Femur (tissue), 1 donor: ENCODE measurements around the gene HMOX1.
A peak's percentile ranks its signal among the peaks of the same experiment; 100 is the strongest.

Experiments used
- DNase-seq: peaks from one replicate; pipeline ENCODE4 v3.0.0-alpha.2; 2017

The HMOX1 gene, protein sequence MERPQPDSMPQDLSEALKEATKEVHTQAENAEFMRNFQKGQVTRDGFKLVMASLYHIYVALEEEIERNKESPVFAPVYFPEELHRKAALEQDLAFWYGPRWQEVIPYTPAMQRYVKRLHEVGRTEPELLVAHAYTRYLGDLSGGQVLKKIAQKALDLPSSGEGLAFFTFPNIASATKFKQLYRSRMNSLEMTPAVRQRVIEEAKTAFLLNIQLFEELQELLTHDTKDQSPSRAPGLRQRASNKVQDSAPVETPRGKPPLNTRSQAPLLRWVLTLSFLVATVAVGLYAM

GRCh38 chr22:35380537-35381423 is at the start of gene HMOX1:
Gene HMOX1, plus strand, starts transcription at chr22:35381096. Its CDS starts 78 bp downstream, at chr22:35381174.
- DNase-seq: peak; percentile 92

GRCh38 chr22:35332278-35332677 is 48.6 kb upstream of the HMOX1 start:
- DNase-seq: no peak

GRCh38 chr22:35333220-35333619 is 47.7 kb upstream of the HMOX1 start:
- DNase-seq: no peak

DNA sequence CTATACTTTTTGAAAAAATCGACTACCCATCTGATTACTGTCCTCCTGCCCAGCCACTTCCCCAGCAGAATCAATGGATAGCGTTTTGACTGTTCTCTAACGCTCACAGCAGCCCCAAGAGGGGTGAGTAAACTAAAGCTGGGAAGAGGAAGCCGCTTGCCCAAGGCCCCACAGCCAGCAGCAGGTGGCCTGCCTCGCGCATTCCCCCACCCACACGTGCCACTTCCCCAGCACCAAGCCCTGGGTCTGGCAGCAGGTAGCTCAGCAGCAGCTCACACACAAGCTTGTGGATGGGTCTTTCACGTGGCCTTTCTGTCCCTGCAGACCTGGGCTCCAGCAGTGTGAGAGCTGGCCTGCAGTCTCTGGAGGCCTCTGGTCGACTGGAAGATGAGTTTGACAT is 46.9 kb upstream of the HMOX1 start:
- no peak for DNase-seq

GRCh38 chr22:35335468-35335867 is 45.4 kb upstream of the HMOX1 start:
- DNase-seq: no peak

DNA sequence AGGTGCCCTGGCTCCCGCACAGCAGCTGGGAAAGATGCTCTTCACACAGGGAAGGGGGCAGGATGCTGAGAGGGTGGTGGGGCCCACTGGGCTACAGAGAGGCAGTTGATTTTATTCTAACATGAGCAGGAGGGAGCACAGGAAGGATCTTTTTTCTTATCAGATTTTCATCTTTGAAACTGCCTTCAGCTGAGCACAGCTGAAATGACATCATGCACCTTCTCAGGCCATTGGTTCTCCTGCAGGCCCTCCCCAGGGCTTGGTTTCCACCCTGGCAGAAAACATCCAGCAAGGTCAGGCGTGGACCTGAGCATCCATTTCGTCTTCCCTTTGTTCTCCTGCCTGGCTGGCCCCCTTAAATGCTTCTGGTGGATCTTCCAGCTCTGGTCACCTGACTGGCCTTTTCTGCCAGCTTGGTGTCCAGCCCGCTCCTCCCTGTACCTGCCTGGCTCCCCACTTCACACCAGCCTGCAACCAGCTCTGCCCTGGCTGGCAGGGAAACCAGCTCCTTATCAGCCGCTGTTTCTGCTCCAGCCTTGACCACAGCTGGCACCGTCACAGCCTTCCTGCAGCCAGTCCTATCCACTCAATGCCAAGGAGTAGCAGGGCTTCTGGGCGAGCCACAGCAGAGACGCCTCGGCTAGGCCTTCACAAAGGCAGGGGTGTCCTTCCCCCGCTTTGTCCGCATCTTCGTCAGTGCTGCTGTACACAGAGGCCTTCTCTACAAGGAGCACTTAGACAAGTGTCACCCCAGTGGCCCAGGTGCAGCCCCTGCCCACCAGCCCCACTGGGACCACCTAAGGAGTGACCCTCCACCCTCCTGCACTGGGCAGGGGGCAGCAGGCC is 44.7 kb upstream of the HMOX1 start:
- DNase-seq: no peak

- no peak for DNase-seq
Observed at GRCh38 chr22:35337932-35338331, 43.0 kb upstream of the HMOX1 start.

DNA sequence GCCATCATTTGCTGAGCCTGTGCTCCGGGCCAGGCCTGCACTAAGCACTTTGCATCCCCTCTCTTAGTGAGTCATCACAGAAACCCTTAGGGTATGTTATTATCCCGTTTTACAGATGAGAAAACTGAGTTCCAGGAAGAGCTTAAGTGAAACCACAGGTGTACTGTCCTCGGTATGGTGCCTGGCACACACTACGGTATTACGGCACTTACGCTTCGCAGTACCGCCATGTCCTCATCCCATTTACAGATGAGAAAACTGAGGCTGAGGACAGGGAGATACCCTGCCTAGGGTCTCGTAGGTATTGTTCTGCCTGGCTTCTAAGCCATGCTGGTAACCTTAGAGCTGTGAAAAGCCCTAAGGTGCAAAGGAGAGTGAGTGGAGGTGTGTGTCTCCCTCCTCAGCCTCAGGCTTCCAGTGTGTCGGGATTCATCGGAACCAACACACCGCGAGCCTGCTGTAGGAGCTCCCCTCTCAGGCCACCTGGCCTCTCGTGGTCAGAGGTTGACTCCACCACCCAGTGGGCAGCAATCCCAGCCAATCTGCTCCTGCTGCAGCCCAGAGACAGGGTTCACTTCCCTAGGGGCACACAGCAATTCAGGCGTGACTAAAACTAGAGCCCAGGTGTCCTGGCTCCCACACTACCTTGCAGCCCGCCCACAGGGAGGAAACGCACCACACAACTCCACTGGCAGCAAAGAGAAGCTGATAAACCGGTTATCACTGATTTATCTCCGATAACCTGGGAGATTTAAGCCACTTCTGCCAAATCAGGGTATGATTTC is 39.6 kb upstream of the HMOX1 start:
- DNase-seq: no peak

DNA sequence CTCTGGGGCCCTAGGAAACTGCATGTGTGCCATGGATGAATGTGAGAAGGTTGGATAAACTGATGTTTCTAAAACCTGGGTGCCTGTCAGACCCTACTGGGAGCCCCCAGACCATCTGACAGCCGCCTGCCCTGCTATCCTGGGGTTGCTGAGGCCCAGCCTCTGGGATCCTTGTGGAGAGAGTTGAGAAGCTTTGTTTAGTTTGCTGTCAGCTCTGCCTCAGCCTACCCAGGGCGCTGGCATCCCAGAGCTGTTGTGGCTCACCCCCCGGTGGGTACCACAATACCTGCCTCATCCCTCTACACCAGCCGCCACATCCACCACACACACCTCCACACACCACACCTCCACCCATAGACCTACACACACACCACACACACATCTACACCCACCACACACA is 38.5 kb upstream of the HMOX1 start:
- no peak for DNase-seq

DNA sequence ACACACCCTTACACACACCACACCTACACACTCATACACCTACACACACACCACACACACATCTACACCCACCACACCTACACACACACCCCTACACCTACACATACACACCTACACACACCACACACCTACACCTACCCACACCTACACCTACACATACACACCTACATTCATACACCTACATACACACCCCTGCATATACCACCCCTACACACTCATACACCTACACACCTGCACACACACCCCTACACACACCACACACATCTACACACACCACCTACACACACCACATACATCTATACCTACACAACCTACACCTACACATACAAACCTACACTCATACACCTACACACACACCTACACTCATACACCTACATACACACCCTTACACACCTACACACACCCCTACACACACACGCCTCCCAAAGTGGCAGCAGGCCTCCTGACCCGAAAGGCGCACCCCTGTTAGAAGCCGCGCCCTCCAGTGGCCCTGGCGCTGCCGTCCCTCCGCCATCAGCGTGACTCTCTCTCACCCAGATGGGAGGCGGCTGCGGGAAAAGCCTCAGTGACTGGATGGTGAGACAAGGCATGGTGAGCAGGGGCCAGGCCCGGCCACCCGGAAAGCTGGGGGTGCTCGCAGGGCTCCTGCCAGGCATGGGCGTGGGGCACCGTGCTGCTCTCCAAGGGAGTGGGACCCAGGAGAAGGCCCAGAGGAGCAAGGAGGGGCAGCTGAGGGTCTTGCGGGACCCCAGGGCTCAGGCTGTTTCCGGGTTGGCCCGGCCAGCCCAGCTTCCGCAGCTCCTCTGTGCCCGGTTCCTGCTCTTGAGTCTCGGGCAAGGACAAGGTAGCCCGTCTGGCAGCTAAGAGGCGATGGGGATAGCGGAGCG is 37.0 kb upstream of the HMOX1 start:
- DNase-seq: no peak

GRCh38 chr22:35344956-35345690 is 35.8 kb upstream of the HMOX1 start:
- no peak for DNase-seq

GRCh38 chr22:35345808-35346505 is 34.9 kb upstream of the HMOX1 start:
- no peak for DNase-seq

GRCh38 chr22:35346596-35347220 is 34.2 kb upstream of the HMOX1 start:
- DNase-seq: no peak

- no peak for DNase-seq
Observed at GRCh38 chr22:35347462-35347861, 33.4 kb upstream of the HMOX1 start.

DNA sequence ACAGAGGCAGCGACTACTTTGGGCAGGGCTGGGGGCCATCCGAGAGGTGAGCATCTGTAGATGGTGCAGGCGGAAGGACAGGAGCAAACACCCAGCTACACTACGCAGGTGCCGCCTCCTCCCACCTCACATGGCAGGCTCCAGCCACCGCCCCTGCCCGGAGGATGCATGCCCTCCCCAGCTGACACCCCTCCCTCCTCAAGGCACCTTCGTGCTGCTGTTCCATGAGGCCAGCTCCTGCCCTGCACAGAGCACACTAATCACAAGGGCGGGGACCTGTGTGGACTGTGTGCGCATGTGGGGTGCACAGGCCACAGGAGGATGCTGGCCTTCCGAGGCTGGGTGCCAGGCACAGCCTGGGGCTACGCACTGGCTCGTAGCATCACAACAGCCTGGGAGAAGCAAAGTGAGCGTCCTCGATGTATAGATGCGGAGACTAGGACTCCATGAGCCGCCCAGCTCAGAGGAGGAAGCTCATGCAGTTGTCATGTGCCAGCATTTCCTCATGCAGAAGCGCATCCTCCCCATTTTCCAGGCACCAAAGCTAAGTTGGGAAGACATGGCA is 32.8 kb upstream of the HMOX1 start:
- no peak for DNase-seq

- no peak for DNase-seq
Observed at GRCh38 chr22:35348703-35349102, 32.2 kb upstream of the HMOX1 start.

- no peak for DNase-seq
Observed at GRCh38 chr22:35349368-35349703, 31.6 kb upstream of the HMOX1 start.

- DNase-seq: peak; percentile 84
Observed at GRCh38 chr22:35349704-35350538, 31.0 kb upstream of the HMOX1 start.
